Breast epithelium (tissue), 3 donors: ENCODE measurements around the gene ZNF678.

Source experiments
- CTCF ChIP-seq, 3 donors: fragments of 450-650 bp; IDR thresholded peaks; one replicate each; pipeline ENCODE4 v1.5.1; 2016 to 2017; ENCODE audit warnings: antibody characterized with exemption in 3 of 3, mild to moderate bottlenecking in 3 of 3, moderate library complexity in 3 of 3
- POLR2A ChIP-seq: fragments of 450-650 bp; IDR thresholded peaks from one replicate; pipeline ENCODE4 v1.6.1; 2016; ENCODE audit warnings: antibody characterized with exemption, mild to moderate bottlenecking, moderate library complexity
- POLR2AphosphoS5 ChIP-seq, 3 donors: sonication (generic); formaldehyde crosslinking; IDR thresholded peaks; one replicate each; pipeline ENCODE4 v1.6.1; 2017; ENCODE audit warnings: antibody characterized with exemption in 3 of 3

GRCh38 chr1:227587968-227588367 is 24.6 kb downstream of the ZNF678 start:
- no peak for TF ChIP-seq CTCF (IDR thresholded peaks at IDR 0.05)
- no peak for TF ChIP-seq POLR2A
- TF ChIP-seq POLR2AphosphoS5 (IDR thresholded peaks at IDR 0.05): no peak
